Hematopoietic multipotent progenitor cell treated with erythropoietin and hydrocortisone succinate and interleukin-3 and kit ligand, for 15 days (in vitro differentiated cells): ENCODE results near the gene TBC1D20.
A peak's percentile ranks its signal among the peaks of the same experiment; 100 is the strongest.
"Not testable (repeated sequence)": the region's sequence is repeated elsewhere in the genome, so short reads cannot be mapped to it uniquely, and the experiment has no call there.

Source experiments
- DNase-seq: peaks from one replicate; pipeline ENCODE4 v3.0.0-alpha.2; 2015; ENCODE audit warnings: low spot score

Gene TBC1D20

DNA sequence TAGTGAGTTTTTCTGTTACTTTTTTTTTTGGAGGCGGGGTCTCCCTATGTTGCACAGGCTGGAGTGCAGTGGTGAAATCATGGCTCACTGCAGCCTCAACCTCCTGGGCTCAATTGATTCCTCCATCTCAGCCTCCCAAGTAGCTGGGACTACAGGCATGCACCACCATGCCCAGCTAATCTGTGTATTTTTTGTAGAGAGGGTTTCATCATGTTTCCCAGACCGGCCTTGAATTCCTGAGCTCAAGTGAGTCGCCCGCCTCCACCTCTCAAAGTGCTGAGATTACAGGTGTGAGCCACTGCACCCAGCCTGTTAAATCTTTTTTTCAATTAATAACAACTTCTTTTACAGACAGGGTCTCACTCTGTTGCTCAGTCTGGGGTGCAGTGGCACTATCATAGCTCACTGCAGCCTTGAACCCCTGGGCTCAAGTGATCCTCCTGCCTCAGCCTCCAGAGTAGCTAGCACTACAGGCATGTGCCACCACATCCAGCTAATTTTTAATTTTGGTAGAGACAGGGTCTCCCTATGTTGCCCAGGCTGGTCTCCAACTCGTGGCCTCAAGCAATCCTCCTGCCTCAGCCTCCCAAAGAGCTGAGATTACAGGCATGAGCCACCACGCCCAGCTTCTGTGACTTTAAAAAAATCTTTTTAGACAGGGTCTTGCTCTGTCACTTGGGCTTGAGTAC is 14.4 kb upstream of the TBC1D20 start:
- not testable (repeated sequence) for DNase-seq

DNA sequence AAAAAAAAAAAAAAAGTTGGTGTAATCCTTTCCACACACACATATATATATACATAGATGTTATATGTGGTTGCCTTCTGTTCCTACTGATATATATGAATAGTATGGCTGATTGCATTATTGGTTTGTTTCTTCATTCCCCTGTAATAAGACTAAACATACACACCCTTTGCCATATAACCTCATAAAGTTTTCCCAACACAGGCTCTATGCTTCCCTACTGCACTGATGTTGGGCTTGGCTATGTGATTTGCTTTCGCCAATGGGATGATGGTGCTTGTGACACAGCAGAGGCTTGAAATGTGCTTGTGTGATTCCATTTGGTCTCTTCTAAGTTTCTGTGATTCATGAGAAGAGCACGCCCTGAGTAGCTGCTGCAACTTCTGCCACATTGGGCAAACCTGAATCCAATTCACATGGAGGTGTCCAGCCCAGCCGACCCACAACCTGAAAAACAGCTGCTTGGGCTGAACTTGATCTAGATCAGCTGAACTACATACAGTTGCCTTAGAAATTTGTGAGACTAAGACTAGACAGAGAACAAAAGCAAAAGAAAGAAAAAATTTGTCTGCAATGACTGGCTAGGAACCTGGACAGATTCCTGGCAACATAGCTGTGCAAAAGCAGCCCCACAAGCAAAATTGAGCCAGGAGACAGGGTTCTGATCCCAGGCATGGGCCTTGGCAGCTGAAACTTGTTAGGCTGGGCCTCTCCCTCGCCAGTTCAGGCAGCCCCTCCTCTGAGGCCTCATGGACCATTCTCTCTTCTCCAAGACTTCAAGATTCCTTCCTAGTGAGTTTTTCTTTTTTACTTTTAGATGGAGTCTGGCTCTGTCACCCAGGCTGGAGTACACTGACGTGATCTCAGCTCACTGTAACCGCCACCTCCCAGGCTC is 13.4 kb upstream of the TBC1D20 start:
- DNase-seq, result no peak

DNA sequence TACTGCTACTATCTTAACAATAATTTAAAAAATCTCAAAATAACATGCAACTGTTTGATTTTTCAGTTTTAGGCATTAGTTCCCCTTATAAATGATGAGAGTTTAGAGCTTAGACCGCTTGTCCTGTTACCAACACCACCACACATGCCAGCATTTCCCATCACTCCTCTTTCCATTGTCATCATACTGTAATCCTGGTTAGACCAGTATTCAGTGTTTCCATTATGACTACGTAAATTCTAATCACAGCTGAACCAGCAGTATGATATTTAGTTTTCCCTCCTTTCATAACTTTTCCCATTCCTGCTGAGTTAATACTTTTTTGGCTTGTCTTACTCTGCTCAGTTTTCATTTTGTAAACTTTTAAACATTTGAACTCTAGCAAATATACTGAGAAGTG is 12.2 kb upstream of the TBC1D20 start:
- DNase-seq, result no peak

DNA sequence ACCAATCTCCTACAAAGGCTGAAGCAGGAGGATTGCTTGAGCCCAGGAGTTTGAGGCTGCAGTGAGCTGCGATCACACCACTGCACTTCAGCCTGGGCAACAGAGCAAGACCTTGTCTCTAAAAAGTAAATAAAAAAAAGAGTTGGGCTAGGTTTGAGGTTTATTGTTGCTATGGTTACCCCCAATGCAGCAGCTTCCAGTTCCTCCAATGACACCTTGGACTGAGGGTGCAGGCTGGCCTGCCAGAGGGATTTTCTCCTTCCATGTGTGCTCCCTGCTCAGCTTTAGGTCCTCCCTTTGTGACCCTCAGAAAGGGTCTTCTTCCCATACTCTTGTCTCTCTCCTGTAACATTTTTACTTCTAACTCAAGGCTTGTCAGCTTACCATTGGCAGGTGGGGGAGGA is 10.6 kb upstream of the TBC1D20 start:
- DNase-seq, result no peak

DNA sequence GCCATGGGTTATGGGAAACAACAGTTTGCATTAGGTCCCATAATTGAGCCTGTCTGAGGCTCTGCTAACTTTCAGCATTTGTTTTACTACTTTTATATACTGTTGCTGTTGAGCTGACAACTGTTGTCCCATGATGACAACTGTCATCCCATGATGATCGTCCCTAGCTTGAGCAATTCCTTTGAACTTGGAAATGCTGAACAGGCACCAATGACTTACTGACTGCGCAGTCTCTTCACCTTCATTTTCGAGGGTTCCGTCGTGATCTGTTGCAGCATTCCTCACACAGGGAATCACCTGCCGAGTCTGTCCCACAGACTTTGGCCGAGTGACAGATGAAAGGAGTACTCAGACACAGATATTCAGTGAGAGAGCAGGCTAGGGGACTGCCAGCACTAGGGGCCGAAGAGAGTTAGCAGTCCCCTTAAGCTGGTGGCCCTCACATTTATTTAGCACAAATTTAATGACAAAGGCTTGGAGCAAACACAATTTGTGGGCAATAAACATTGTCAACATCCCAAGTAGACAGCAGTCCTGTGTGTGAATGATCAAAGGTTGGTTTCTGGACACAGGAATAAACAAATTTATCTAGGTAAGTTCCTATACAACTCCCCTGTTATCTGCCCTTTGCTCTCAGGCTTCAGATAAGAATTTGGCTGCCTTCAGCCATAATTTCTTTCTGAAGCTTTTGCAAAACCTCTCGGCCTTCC is 10.0 kb upstream of the TBC1D20 start:
- no peak for DNase-seq

DNA sequence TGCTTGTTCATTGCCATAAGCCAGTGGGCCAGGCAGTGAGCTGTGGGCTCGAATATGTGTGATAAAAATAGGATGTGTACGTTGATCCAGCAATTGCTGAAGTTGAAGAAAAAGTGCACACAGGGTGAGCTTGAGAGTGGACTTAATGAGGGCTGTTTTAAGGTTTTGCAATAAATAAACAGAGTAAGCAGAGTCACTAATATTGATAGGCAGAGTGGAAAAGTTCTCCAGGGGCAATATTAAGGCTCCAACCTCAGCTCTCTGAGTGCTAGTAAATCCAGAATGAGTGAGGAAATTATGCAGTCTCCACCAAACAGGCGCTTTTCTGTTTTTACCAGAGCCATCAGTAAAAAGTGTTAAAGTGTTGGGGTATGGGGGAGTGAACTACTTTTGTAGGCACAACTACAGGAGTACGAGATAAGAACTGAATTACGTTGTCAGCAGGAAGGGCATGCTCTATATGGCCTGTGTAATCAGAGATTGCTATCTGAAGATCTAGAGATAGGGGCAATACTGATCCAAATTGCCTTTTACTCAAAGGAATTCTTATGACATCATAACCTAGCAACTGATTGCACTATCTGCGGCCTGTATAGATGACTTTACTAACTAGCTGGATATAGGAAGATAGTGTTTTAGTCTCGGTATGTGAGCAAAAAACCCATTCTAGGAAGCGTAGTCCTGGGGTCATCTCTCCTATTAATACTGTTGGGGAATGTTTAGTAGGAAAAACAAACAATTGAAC is 7.6 kb upstream of the TBC1D20 start:
- DNase-seq, result no peak

DNA sequence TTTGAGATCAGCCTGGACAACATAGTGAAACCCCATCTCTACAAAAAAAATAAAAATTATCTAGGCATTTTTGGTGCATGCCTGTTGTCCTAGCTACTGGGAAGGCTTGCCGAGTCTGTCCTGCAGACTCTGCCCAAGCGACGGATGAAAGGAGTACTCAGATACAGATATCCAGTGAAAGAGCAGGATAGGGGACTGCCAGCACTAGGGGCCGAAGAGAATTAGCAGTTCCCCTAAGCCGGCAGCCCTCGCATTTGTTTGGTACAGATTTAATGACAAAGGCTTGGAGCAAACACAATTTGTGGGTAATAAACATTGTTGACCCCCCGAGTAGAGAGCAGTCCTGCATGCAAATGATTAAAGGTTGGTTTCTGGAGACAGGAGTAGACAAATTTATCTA is 5.4 kb upstream of the TBC1D20 start:
- no peak for DNase-seq

DNA sequence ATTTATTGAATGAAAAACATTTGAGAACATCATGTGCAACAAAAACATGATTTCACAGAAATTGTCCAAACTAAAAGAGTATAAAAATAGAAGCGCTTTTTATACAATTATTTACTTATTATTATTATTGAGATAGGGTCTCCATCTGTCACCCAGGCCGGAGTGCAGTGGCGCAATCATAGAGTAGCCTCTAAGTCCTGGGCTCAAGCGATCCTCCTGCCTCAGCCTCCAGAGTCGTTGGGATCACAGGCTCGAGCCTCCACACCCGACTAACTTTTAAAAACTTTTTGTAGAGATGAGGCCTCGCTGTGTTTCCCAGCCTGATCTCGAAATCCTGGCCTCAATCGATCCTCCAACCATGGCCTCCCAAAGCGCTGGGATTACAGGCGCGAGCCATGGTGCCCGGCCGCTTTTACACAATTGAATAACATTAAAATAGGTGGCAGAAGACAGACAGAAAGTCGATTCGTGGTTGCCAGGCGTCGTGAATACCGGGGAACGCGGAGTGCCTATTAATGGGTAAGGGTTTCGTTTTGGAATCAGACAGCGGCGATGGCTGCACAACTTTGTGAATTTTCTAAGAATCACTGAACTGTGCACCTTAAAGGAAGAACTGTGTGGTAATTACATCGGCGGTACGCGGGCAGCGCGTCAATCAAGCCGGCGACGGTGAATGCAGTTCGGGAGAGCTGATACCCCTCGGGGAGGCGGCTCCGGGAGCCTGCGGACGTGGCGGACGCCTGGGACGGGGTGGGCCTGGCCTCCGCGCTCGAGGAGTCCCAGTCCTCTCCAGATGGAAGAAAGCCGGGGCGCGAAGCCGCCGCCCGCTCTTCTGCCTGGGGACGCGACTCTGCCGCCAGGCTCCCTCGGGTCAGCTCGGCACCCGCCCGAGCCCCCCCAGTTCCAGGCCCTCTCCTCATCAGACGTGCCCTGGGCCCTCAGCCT is 807 bp downstream of the TBC1D20 start:
- DNase-seq, result peak; percentile 52

DNA sequence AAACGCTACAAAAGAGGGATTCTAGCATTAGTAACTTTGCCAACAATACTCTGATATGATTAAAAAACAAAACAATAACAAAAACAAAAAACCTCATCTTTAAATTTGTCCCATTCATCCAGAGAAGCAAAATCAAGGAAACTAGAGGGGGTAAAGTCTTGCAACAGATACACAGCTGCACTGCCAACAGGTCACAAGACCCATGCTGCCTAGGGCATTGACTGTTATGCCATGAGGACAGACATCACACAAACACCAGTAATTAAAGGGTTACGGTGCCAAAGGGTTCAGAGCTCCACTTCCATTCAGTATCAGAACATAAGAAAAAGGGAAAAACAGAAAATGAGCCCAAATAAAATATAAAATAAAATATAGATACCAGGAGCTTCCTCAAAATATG is 1.6 kb downstream of the TBC1D20 start:
- DNase-seq, result peak; percentile 45

DNA sequence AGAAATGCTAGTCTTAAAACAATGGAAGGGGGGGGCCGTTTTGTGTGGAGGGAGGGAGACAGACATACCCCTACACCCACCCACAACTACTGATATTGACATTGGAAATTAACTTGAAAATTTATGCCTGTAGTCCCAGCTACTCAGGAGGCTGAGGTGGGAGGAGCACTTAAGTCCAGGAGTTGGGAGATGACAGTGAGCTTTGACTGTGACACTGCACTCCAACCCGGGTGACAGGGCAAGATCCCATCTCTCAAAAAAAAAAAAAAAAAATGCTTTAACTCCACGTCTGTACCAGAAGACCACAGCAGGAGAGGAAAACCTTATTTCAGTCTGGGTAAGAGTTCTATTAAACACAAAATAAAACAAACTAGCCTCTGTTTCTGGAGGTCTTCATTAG is 2.2 kb downstream of the TBC1D20 start:
- DNase-seq, result peak; percentile 86

DNA sequence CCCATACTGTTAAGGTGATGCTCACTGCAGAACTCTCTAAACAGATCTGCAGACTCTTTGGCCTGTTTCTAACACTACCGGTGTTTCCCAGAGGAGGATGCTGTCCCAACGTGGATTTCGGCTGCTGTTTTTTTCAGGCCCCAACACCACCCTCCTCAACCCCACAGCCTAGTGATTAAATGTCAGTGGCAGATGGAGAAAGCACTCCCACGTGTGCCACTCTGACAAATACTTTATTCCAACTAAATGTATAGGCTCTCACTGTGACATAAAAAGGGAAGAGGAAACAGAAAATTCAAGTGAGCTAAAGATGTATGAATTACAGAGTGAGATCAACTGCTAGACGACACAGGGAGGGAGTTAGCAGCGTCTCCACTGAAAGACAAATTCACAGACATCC is 3.6 kb downstream of the TBC1D20 start:
- no peak for DNase-seq

DNA sequence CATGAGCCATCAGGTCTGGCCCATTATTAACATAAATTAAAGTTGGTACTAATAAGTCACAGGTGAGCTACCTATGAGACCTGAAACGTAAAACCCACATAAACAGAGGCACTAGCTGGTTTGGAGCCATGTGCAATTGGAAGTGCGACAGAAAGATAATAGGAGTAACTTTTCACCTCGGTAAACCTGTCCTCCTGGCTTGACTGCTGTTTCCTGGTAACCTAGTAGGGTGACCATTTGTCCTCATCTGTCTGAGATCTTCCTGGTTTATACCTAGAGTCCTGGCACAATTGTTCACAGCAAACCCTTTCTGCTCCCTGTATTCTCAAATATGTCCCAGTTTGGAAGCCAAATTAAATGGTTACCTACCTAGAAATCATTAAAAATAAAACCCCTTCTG is 7.4 kb downstream of the TBC1D20 start:
- no peak for DNase-seq

DNA sequence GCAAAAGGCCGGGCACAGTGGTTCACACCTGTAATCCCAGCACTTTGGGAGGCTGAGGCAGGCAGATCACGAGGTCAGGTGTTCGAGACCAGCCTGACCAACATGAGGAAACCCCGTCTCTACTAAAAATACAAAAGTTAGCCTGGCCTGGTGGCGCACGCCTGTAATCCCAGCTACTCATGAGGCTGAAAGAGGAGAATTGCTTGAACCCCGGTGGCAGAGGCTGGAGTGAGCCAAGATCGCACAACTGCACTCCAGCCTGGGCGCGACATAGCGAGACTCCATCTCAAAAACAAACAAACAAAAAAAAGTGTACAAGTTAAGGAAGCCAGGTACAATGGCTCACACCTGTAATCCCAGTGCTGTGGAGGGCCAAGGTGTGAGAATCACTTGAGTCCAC is 10.3 kb downstream of the TBC1D20 start:
- DNase-seq, result not testable (repeated sequence)

DNA sequence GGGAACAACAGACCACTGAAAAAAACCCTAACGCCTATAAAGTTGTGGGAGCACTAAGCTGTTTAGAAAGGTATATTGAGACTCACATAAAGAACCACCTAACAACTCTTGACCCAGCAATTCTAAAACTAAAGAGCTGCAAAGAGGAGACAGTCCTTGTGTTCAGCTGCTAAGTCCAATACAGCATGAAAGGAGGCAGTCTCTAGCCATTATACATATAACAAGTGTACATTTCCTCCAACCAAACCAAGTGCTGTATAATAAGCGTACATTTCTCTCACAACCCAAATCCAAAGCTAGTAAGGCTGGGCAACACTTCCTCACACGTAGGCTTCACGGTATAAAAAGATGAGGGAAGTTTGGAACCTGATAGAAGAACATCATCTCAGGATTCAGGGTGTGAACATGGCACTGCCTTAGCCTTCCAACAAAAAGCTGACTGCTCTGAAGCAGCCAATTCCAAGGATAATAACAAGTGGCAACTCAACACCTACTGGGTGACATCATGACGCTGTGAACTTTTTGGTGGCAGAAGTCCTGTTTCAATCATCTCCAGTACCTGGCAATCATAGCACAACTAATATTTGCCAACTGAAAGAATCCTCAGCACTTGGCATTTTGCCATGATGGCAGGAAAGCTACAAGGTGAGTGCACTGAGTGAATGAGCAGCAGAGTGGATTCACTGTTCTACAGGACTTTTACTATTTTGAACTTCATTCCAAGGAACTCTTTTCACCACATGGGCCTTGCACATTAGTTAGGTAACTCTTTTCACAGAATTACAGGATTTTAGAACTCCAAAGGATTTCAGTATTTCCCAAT is 16.6 kb downstream of the TBC1D20 start:
- DNase-seq, result peak; percentile 29

DNA sequence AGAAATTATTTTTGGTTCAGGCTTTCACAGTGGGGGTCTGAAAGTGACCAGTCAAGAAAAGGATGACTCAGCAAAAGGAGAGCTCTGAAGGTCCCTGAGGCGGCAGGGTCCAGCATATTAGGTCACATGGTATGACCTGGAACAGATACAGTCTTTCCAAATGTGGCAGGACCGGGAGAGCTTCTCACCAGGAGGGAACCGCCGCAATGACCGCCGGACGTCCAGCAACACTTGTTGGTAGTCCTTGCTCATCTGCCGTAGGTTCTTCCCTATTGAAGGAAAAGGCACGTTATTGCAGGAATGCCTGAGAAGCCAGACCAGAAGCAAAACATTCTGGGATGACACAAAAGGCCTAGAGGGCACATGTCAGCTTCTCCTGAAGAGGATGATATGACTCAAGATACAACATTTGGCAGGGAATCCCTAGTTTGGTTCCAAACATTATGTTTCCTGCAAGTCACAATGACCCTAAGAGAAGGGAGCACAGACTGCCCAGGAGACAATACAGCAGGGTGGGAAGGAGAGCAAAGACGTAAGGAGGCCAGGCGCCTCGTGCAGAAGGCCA is 17.4 kb downstream of the TBC1D20 start:
- no peak for DNase-seq

DNA sequence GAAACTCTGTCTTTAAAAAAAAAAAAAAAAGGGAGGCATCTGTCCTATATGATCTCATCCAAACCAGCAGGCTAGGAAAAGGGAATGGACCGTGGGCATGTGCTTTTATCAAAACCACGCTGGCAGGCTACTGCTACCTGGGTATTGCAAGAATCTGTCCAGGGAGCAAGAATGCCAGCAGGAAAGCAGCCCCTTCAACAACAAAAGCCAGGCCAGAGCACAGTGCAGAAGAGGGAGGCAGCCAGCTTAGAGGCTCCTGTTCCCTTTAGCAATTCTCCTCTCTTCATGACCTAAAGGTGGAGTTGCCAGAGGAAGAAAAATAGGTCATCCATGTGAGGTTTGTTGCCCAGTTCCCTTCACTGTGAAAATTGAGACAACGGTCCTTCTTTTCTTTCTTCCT is 18.2 kb downstream of the TBC1D20 start:
- DNase-seq, result no peak

DNA sequence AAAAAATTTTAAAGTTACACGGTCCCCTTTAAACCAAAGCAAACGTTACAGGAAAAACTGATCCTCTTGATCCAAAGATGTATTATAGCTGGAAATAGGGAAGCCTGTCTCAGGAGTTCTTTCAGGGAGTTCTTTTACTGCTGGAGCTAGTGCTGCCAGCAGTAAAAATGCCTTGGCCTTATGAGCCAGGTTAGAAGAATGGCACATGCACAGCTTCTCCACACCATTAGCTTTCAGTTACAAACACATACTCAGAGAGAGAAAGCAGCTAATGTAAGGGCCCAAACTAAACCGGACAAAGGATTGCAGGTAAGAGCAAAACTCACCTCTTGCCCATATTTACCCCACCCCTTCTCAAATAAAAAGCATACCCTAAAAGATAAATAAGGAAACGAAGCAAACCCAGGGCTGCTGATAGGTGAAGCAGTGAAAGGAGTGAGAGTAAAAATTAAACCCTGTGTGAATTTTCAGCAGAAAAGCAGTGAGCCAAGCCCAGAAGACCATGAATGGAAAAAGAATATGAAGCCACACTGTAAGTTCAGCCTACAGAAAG is 19.0 kb downstream of the TBC1D20 start:
- no peak for DNase-seq

DNA sequence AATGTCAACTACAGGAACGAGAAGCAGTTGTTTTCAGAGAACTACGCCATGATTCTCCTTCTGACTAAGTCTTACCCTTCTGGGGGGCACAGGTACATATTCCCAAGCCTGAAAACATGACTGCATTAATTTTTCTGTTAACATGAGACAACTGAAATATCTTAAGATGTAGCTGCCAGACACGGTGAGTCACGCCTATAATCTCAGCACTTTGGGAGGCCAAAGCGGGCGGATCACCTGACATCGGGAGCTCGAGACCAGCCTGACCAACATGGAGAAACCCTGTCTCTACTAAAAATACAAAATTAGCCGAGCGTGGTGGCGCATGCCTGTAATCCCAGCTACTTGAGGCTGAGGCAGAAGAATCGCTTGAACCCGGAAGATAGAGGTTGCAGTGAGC is 21.7 kb downstream of the TBC1D20 start:
- DNase-seq, result no peak

DNA sequence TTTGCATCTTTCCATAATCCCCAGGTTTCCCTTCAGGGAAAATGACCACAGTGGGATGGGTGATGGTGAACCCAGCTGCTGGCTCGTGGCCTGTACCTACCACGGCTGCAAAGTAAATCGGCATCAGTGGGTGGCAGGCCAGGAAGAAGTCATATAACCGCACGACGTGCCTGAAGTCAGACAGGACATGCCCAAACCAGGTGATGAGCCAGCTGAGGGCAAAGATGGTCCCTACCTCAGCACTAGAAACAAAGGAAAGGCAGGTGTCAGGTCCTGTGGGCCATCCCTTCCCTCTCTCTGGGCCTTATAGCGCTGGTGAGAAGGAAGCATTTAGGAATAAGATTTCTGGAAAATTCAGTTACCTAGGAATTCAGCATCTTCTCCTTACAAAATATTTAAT is 22.2 kb downstream of the TBC1D20 start:
- DNase-seq, result no peak
